Neural progenitor cell (in vitro differentiated cells): ENCODE data around the gene DYSF.

Experiments
- EZH2phosphoT487 ChIP-seq: fragments of 200-600 bp; sonication (generic); IDR thresholded peaks from 2 replicates; pipeline ENCODE4 v1.6.1; 2017; ENCODE audit warnings: antibody characterized with exemption
- TF ChIP-seq, protein P1 (sequence below): fragments of 200-600 bp; sonication (generic); IDR thresholded peaks from 2 replicates; pipeline ENCODE4 v1.5.1; 2017; ENCODE audit warnings: antibody characterized with exemption, mild to moderate bottlenecking

DNA sequence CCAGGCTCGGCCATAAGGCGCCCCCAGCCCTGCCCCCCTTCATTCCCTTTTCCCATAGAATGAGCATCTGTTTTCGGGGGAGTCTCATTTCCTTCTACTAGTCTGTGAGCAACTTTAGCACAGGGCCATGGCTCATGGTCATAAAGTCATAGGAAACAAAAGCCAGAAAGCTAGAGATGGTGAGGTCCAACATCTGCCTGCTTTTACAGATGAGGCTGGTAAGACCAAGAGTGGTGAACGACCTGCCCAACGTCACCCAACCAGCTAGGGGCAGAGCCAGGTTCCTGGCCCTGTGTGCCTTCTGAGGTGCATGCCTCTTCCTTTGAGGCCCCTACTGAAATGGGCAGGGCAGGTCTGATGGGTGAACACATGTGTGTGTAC, 212.7 kb downstream of the DYSF start:
- TF ChIP-seq, protein P1, sequence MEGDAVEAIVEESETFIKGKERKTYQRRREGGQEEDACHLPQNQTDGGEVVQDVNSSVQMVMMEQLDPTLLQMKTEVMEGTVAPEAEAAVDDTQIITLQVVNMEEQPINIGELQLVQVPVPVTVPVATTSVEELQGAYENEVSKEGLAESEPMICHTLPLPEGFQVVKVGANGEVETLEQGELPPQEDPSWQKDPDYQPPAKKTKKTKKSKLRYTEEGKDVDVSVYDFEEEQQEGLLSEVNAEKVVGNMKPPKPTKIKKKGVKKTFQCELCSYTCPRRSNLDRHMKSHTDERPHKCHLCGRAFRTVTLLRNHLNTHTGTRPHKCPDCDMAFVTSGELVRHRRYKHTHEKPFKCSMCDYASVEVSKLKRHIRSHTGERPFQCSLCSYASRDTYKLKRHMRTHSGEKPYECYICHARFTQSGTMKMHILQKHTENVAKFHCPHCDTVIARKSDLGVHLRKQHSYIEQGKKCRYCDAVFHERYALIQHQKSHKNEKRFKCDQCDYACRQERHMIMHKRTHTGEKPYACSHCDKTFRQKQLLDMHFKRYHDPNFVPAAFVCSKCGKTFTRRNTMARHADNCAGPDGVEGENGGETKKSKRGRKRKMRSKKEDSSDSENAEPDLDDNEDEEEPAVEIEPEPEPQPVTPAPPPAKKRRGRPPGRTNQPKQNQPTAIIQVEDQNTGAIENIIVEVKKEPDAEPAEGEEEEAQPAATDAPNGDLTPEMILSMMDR = no peak
- TF ChIP-seq EZH2phosphoT487 = no peak
